GM12801 (cell line): Measurements from ENCODE around the gene MRPL34.

ENCODE experiments used
- TF ChIP-seq, protein P1 (sequence below): IDR thresholded peaks from one replicate; pipeline ENCODE4 v1.5.1; 2011; ENCODE audit warnings: control low read depth; ENCODE audit not compliant: insufficient read length; ENCODE audit errors: extremely low read depth

The MRPL34 gene

DNA sequence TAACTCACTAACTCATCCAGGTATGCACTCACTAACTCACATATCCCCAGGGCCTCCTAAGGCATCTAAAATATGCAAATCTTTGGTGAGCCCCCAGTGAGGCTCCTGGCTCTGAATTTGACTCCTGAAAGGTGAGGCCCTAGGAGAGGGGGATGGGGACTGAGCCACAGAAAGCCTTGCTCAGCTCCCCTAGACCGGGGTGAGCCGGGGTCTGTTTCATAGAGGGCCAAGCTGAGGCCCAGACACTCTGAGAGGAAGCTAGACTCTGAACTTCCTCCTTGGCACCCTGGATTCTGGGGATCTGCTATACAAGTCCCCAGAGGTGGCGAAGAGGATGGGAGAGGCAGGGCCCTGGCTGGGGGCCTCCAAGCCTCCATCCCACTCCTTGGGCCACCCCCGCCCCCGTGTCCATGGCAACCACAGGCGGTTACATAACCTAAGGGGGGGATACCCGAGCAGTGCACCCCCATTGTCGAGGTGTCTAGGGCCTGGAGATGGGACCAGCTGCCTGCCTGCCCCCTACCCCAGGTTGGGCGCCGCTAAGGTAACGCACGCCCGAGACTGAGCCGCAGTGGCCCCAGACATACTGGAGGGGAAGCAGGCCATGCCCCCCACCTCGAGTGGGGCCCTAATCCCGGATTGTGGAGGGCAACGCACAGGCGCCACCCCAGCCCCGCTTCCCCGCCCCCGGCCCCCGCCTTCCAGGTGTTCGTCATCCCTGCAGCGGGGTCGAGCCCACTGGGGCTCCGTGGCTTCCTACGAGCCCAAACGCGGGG, 3.1 kb upstream of the MRPL34 start:
- TF ChIP-seq, protein P1, sequence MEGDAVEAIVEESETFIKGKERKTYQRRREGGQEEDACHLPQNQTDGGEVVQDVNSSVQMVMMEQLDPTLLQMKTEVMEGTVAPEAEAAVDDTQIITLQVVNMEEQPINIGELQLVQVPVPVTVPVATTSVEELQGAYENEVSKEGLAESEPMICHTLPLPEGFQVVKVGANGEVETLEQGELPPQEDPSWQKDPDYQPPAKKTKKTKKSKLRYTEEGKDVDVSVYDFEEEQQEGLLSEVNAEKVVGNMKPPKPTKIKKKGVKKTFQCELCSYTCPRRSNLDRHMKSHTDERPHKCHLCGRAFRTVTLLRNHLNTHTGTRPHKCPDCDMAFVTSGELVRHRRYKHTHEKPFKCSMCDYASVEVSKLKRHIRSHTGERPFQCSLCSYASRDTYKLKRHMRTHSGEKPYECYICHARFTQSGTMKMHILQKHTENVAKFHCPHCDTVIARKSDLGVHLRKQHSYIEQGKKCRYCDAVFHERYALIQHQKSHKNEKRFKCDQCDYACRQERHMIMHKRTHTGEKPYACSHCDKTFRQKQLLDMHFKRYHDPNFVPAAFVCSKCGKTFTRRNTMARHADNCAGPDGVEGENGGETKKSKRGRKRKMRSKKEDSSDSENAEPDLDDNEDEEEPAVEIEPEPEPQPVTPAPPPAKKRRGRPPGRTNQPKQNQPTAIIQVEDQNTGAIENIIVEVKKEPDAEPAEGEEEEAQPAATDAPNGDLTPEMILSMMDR: no peak

DNA sequence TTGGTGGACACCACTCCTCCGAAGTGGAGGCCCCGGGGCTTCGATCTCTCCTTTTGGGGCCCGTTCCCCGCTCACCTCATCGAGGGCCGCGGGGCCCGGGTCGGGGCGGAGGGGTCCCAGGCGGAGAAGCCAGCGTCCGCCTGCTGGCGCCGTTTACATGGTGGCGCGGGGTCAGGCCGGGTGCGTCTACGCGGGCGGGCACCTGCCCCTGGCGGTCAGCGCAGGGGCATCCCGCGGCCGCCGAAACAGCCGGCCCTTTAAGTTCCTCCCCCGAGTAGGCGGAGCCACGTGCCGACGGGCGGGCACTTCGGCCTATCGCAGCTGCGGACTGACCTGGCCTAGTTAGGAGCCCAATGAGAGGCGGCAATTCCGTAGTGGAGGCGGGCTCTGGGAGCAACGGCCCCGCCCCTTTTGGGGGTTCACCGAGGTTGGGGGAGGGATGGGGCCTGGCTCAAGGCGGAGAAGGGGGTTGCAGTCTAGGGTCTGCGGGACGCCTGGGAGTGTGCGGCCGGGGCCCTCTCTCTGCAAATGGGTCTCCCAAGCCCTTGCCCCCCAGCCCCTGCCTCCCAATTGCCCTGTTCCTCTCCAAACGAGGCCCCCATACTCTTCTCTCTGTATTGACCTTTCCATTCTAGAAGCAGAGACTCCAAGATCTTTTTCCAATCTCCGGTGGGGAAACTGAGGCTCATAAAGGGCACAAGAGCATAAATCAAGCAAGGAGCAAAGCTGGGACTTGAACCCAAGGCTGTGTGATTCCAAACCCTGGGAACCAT, 2.3 kb upstream of the MRPL34 start, which contains the start of gene ABHD8:
Gene ABHD8 (minus strand): TSS at position 259 of the 773 bp plus-strand sequence. CDS start 1,809 bp downstream, outside the sequence.
- TF ChIP-seq, protein P1: no peak

DNA sequence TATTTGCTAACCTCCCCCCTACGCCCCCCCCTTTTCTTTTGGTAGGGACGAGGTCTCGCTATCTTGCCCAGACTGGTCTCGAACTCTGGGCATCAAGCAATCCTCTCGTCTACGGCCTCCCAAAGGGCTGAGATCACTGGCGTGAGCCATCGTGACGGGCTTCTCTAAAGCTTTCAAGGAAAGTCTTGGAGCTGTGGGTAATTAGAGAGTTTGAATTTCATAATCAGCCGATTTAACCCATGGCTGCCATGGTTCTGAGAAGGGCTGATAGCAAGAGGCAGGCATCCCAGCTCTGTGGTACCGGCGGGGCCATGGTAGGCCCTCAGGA, 1.8 kb upstream of the MRPL34 start:
- TF ChIP-seq, protein P1: no peak

DNA sequence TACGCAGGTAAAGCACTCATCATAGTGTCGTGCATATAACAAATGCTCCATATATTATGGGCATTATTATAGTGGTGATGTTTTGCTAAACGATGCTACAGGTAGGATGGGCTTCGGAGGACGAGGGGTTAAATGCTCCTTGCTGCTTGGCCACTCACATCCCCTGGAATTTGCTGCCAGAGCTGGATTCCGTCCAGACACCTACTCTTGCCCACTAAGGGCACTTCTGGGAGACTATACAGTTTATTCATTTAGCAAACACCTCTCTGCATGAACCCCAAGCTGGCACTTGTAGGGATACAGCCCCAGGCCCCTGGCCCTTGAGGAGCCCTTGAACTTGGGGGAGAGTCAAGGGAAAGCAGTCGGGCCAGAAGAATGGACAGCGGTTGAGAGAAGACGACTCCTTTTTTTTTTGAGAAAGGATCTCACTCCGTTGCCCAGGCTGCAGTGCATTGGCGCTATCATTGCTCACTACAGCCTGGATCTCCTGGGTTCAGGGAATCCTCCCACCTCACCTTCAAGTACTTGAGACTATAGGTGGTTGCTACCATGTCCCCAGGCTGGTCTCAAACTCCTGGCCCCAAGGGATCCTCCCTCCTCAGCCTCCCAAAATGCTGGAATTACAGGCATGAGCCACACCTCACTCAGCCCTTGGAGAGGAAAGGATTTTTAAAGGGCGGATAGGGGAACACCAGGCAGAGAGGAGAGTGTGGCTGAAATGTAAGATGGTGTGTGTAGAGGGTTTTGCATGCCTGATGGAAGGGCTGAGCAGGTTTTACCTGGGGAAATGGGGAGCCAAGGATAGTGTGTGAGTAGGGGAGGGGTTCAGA, 1.1 kb upstream of the MRPL34 start:
- TF ChIP-seq, protein P1: no peak

DNA sequence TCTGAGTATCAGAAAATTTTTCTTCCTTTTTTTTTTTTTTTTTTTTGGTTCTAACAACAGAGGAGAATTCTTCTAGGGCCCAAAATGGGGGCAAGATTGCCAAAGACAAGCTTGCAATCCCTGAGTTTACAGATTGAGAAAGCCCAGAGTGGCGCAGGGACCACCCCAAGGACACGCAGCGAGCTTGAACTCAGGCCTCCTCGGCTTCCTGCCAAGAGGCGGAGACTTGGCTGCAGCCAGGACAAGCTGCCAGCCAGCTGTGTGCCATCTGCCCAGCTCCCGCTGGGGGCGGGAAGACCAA, 506 bp upstream of the MRPL34 start:
- TF ChIP-seq, protein P1: no peak

DNA sequence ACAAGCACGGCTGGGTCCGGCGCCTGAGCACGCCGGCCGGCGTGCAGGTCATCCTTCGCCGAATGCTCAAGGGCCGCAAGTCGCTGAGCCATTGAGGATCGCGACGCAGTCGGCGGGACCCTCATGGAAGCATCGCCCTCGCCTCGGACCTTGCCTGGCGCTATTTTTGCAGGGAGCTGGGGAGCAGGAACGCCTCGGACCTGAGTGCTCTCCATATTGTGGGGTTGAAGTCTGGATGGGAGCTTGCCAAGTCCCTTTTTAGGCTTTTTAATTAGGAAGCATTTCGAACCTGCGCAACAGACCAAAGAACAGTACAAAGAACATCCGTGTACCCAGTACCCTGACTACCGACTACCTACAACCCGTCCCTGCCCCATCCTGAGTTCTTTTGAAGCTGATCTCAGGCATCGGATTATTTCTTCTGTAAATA, 628 bp downstream of the MRPL34 start:
- TF ChIP-seq, protein P1: no peak

DNA sequence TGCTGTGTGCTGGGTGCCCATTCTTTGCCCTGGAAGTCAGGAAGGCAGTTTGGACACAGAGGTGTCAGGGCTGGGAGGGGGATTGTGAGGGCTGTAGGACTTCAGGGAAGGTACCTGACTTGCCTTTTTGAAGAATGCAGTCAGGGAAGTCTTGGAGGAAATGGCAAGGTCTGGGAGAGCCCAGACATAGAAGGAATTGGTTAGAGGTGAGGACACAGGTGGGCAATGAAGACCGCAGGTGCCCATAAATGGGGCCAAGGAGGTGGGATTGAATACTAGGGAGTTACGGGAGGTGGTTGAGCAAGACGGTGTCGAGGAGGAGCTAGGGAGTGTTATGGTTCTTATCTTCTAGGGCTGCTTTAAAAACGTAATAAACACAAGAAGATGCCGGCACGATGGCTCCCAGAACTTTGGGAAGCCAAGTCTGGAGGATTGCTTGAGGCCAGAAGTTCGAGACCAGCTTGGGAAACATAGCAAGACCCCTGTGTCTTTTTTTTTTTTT, 2.3 kb downstream of the MRPL34 start:
- TF ChIP-seq, protein P1: no peak
